Adrenal gland (tissue), 12 donors: Measurements from ENCODE around the gene DOCK1. TPM values are rescaled to one million over a fixed set of nuclear protein-coding genes. Genes with fewer than 3 reads are reported as not detected.

Source experiments
- DNase-seq, 7 donors: peaks; one replicate each; pipeline ENCODE4 v3.0.0-alpha.2; 2019 to 2020
- H3K27ac ChIP-seq, 5 donors: fragments of 200-600 bp; sonication (generic) in 4 of 5; 1 replicate in 3 of 5; 2 replicates in 2 of 5; pipeline versions ENCODE4 v1.5.1 to v1.8.0; 2016 to 2020; ENCODE audit warnings: mild to moderate bottlenecking in 1 of 5
- H3K27me3 ChIP-seq: fragments of 200-600 bp; 2 replicates; pipeline ENCODE4 v1.8.0; 2021
- H3K36me3 ChIP-seq, 2 donors: fragments of 200-600 bp; replicated peaks in 1 of 2; 1 replicate in 1 of 2; 2 replicates in 1 of 2; pipeline versions ENCODE4 v1.5.1 to v1.8.0; 2018 to 2022
- H3K4me1 ChIP-seq, 2 donors: fragments of 200-600 bp; replicated peaks in 1 of 2; 1 replicate in 1 of 2; 2 replicates in 1 of 2; pipeline versions ENCODE4 v1.5.1 to v1.8.0; 2018 to 2021
- H3K4me3 ChIP-seq, 4 donors: fragments of 200-600 bp; sonication (generic) in 3 of 4; one replicate each; pipeline ENCODE4 v1.5.1; 2016 to 2018
- H3K9me3 ChIP-seq, 3 donors: fragments of 200-600 bp; sonication (generic) in 1 of 3; replicated peaks in 1 of 3; 1 replicate in 2 of 3; 2 replicates in 1 of 3; pipeline versions ENCODE4 v1.5.1 to v1.8.0; 2016 to 2021
- CTCF ChIP-seq, 6 experiments: fragments of 450-650 bp in 4 of 6; fragments of 200-600 bp in 2 of 6; sonication (generic) in 1 of 6; IDR thresholded peaks; 1 replicate in 5 of 6; 2 replicates in 1 of 6; pipeline versions ENCODE4 v1.5.1 to v1.8.0; 2016 to 2021; ENCODE audit warnings: antibody characterized with exemption in 6 of 6, mild to moderate bottlenecking in 2 of 6, moderate library complexity in 1 of 6
- POLR2A ChIP-seq, 2 donors: fragments of 450-650 bp; IDR thresholded peaks; one replicate each; pipeline ENCODE4 v1.6.1; 2017; ENCODE audit warnings: antibody characterized with exemption in 2 of 2, mild to moderate bottlenecking in 2 of 2, moderate library complexity in 1 of 2
- whole genome bisulfite sequencing, 4 donors: extraction: QIAGEN DNeasy Blood & Tissue Kit in 2 of 4; methylation state at CpG; one replicate each; pipeline versions ENCODE4 v1.1.5 to v1.1.7; 2013 to 2017; 5-methylcytosine and 5-hydroxymethylcytosine counted together
- intact Hi-C, 2 donors: fragments of 100-400 bp; cut with DNase I; formaldehyde crosslinking; loops; one replicate each; pipeline versions ENCODE4 v1.14.1 to v1.15.0; 2022 to 2023
- polyA plus RNA-seq, 3 donors: library from polyadenylated mRNA; stranded (reverse); fragments of 200-250 nt in 2 of 3; fragments of 350-450 nt in 1 of 3; fragmentation: Illumina TruSeq in 1 of 3; extraction: RNeasy Lipid Tissue Mini Kit (QIAGEN cat#74804) in 1 of 3; gene quantifications; one replicate each; pipeline ENCODE4 v1.2.3, GENCODE V29; 2013 to 2014
- total RNA-seq, 9 donors: library from RNA; depleted of rRNA in 4 of 9; stranded (reverse); fragments of >200 nt in 4 of 9; fragments of 120-200 nt in 1 of 9; fragmentation: NEBNext Ultra II Directional in 1 of 9; extraction: Animal tissue kit (Norgen Biotek cat#: 25700) in 1 of 9; gene quantifications; one replicate each; pipeline versions ENCODE4 v1.1.0 to v1.2.4, GENCODE V29; 2013 to 2023
- donor health status: healthy with polysubstance abuse.
- donor health status: Bipolar disorder and iron deficiency.
- donor health status: DM: yes; HTN: yes; CAD: no.
- donor health status: DM: no; HTN: no; CAD: no.
- donor health status: DM: no; HTN: no; CAD: no.
- donor health status: DM: yes; HTN: yes; CAD: no.

Gene DOCK1
- total and polyA plus RNA-seq, 12 donors, result 8.1 to 30.4 (median 21.6) TPM

DNA sequence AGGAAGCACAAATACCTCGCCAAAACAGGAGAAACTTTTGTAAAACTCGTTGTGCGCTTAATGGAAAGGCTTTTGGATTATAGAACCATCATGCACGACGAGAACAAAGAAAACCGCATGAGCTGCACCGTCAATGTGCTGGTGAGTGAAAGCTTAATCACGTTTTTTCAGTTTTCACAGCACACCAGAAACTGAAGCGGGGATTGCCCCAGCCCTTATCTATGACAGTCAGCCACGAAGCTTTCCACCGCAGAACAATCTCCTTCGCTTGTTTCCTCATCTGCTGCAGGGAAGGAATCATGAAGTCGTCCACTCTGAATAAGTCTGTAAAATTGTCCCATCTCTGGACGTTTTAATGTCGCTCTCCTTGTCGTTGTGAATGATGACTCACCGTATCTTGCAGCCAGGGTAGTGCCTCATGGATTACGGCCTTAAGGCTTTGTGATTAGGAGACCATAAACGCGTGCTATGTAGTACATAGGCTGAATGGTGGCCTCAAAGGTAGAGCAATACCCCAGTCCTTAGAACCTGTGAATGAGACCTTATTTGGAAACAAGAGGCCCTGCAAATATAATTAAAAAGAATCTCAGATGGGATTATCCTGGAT, 468.9 kb downstream of the DOCK1 start:
- WGBS, 4 donors, result 91 to 95% (median 94%) methylated on average over 20 of the region's 20 CpGs

DNA sequence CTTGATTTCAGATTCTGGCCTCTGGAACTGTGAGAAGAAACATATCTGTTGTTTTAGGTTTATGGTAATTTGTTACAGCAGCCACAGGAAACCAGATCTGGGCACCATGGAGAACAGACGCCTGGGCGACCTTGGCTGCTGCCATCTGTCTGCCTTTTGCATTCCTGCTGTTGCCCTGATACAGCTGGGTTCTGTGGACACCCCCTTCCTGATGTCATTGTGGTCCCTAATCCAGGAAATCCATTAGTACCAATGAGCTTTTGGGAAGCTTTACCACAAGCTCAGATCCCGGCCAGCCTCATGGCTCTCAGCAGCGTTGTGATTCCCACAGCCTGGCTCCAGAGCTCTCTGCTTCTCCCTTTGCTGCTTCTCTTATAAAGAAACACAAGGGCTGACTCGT, 469.7 kb downstream of the DOCK1 start:
- no peak for DNase-seq
- intact Hi-C loops, result no loop called here
- no peaks in the 10 kb centered on the region for H3K36me3 ChIP-seq
- H3K4me1 ChIP-seq, result no peaks in the 10 kb centered on the region
- H3K27me3 ChIP-seq, result no peaks in the 10 kb centered on the region
- no peak overlapping the region for H3K27ac ChIP-seq
- WGBS, 4 donors, result 92 to 93% (median 92%) methylated on average over 5 of the region's 5 CpGs
- no peaks in the 10 kb centered on the region for H3K9me3 ChIP-seq
- TF ChIP-seq POLR2A (IDR thresholded peaks at IDR 0.05) (no peak), CTCF (IDR thresholded peaks at IDR 0.05) (no peak)
- no peak overlapping the region for H3K4me3 ChIP-seq

More for the DNA sequence above, 468.9 kb downstream of the DOCK1 start:
- TF ChIP-seq CTCF (IDR thresholded peaks at IDR 0.05) (no peak), POLR2A (IDR thresholded peaks at IDR 0.05) (no peak)
- no peaks in the 10 kb centered on the region for H3K27me3 ChIP-seq
- H3K36me3 ChIP-seq, result no peaks in the 10 kb centered on the region
- H3K9me3 ChIP-seq, result no peaks in the 10 kb centered on the region
- intact Hi-C loops, result no loop called here
- H3K4me3 ChIP-seq, result no peak overlapping the region
- DNase-seq, result no peak
- H3K27ac ChIP-seq, result no peak overlapping the region
- H3K4me1 ChIP-seq, result no peaks in the 10 kb centered on the region

GRCh38 chr10:127375461-127375860, 470.2 kb downstream of the DOCK1 start:
- DNase-seq, result no peak
- intact Hi-C loops, result no loop called here
- Histone ChIP-seq H3K9me3 (no peaks in the 10 kb centered on the region), H3K36me3 (no peaks in the 10 kb centered on the region), H3K27ac (no peak overlapping the region), H3K4me1 (no peaks in the 10 kb centered on the region), H3K4me3 (no peak overlapping the region), H3K27me3 (no peaks in the 10 kb centered on the region)
- 71 to 98% (median 94%) methylated on average over 3 of the region's 3 CpGs for WGBS, 4 donors
- TF ChIP-seq POLR2A (IDR thresholded peaks at IDR 0.05) (no peak), CTCF (IDR thresholded peaks at IDR 0.05) (no peak)

DNA sequence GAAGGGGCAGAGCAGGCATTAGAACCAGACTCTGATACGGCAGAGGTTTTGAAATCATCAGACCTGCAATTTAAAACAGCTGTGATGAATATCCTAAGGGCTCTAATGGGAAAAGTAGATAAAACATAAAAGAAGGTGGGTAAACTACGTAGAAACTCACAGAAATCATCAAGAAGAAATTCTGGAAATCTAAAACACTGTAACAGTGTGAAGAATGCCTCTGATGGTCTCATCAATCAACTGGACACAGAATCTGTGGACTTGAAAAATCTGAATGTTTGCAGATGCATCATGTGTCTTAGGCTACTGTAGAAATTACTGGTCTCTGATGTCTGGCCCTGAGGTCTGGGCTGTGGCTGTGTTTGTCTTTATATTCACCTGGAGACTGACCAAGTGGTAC, 470.8 kb downstream of the DOCK1 start:
- H3K27me3 ChIP-seq, result no peaks in the 10 kb centered on the region
- H3K9me3 ChIP-seq, result no peaks in the 10 kb centered on the region
- no peak overlapping the region for H3K27ac ChIP-seq
- DNase-seq, result no peak
- H3K4me1 ChIP-seq, result no peaks in the 10 kb centered on the region
- 95 to 100% (median 97%) methylated on average over 2 of the region's 2 CpGs for WGBS, 4 donors
- no peaks in the 10 kb centered on the region for H3K36me3 ChIP-seq
- intact Hi-C loops, result no loop called here
- no peak overlapping the region for H3K4me3 ChIP-seq
- TF ChIP-seq CTCF (IDR thresholded peaks at IDR 0.05) (no peak), POLR2A (IDR thresholded peaks at IDR 0.05) (no peak)
